Muscle of back (tissue), 11 donors: ENCODE measurements around the gene KRT74. TPM values are rescaled to one million over a fixed set of nuclear protein-coding genes. Genes with fewer than 3 reads are reported as not detected.

Source experiments
- DNase-seq, 3 donors: peaks; one replicate each; pipeline versions ENCODE4 v3.0.0 to v3.0.0-alpha.2; 2013
- polyA plus RNA-seq, 10 donors: library from polyadenylated mRNA; unstranded; fragments of 120-200 nt; gene quantifications; one replicate each; pipeline ENCODE4 v1.2.1, GENCODE V29; 2013; ENCODE audit not compliant: insufficient read length in 10 of 10

The KRT74 gene
- polyA plus RNA-seq, 10 donors, result 0.08 to 0.12 TPM; not detected in 8

DNA sequence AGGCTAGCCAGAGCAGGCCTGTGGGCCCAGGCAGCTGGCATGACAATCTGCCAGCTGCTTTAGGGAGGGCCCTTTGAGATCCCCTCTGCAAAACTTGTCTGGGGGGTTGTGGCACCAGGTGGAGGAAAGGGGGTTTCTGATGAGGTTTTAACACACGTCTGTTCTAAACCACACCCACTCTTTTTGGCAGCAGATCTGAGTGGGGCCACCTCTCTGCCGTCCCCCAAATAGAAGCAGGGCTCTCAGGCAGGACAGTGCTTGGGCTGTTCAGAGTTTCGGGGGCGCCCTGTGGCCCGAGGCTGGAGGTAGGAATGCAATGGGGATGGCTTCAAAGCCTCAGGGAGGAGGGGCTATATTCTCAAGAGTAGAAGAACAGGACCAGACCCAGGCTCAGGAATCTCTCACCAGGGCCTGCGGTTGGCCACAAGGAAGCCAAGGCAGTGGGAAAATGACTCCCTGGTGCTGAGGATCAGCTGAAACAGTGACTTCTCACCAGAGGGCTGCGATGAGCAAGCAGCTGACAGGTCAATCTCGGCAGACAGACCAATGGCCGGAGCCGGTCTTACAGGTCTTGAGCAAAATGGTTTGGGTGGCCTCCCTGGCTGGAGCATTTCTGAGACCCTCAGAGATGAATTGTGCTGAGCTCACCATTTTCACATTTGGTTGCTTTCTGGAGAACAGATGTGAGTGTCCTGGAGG is 51.9 kb downstream of the KRT74 start:
- peak in 1 of 3 donors; percentile 36 for DNase-seq

DNA sequence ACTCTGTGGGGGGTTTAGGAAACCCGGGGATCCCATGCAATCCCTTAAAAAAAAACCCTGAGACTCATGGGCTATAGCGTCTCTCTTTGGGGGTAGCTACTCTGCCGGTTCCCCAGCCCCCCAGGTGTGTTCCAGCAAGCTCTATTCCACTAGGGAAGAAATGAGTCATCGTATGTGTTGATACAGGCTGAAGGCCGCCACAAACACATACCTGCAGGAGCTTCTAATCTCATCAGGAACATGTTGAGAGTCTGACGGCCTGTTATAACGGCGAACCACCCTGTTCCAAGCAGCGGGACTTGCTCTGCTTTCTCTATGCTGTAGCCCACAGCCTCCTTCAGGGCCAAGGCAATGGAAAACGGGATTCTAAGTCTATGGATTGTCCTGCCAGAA is 52.5 kb downstream of the KRT74 start:
- DNase-seq, result peak in 1 of 3 donors; percentile 28

DNA sequence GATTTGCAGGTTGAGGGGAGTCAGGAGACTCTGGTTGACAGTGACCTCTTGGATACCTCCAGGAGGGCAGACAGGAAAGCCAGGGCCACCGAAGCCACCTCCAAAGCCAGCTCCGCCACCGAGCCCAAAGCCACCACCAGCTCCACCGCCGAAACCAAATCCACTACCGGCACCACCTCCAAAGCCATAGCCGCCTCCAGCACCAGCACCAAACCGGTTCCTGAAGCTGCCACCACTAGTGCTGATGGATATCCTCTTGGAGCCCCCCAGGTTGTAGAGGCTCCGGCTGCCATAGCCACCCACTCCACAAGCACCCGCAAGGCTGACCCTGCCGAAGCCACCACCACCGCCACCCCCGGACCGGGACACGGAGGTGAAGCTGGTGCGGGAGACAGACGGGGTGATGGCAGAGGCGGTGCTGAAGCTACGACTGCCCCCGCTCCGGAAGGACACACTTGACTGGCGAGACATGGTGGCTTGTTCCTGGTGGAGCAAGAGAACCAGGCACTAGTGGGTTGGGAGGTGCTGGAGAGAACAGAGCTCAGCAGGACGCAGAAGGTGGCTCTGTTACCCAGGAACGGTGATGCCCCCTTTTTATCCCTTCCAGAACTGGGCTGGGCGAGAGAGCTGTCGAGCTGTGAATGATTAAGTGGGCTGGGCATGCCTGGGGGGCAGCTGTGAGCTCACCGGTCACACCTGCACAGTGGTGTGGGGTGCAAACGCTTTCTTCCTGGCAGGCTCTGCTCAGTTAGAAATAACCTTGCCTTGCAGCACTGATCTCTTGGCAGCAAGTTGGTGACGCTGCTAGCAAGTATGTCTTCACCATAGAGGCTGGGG is 53.6 kb downstream of the KRT74 start, which contains the start of gene KRT5:
KRT5 (minus strand) TSS at position 569 of the 837 bp plus-strand sequence; CDS start at position 471, 98 bp downstream.
- DNase-seq, result no peak

DNA sequence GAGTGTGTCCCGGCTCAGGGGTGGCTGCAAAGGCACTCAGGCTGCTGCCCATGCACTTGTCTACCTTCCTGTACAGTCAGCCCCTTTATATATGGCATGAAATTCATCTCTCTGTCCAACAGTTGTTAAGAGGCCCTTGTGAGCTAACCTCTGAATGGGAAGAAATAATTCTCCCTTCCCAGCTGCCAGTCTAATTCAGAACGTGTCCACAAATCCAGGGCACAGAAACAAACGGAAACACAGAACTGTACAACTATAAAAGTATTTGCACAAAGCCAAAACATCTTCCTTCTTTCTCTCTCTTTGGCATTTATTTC is 54.3 kb downstream of the KRT74 start:
- no peak for DNase-seq

DNA sequence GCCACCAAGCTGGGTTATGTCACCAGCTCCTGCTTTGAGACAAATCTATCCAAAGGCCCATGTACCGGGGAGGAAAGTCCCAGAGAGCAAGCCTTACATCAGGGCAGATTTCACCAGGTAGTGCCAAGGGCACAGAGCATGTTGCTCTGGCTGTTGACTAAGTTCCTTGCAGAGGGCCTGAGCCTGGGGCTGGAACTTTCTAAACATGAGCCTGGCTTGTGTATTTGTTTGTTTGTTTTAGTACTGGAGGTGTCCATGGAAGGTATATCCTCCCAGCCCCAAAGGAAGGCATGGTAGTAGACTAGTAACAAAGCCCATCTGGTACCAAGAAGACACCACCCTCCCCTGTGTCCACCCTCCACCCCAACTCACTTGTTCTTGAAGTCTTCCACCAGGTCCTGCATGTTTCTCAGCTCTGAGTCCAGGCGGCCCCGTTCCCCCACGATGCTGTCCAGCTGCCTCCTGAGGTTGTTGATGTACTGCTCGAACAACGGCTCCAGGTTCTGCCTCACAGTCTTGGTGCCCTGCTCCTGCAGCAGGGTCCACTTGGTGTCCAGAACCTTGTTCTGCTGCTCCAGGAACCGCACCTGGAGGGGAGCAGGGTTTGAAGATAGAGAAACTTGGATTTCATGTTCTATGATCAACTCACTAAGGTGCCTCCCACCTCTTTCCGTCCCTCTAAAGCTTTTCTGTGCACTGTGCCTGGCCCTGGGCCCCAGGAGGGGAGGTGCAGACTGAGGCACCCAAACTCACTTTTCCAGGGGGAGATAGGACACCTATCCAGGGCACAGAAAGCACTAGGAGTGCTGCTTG is 54.9 kb downstream of the KRT74 start:
- DNase-seq, result no peak

DNA sequence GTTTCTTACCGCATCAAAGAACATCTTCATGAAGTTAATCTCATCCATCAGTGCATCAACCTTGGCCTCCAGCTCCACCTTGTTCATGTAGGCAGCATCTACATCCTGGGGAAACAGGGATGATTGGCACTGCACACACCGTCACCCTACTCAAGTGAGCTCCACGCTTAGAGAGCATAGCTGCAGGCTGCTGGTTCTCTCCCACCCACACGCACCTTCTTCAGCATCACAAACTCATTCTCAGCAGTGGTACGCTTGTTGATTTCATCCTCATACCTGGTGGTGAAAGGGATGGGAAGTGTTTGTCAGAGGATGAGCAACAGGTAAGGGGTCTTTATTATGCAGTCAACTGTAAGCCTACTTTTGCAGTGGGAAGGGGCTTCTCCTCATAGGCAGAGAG is 55.8 kb downstream of the KRT74 start:
- DNase-seq, result no peak

DNA sequence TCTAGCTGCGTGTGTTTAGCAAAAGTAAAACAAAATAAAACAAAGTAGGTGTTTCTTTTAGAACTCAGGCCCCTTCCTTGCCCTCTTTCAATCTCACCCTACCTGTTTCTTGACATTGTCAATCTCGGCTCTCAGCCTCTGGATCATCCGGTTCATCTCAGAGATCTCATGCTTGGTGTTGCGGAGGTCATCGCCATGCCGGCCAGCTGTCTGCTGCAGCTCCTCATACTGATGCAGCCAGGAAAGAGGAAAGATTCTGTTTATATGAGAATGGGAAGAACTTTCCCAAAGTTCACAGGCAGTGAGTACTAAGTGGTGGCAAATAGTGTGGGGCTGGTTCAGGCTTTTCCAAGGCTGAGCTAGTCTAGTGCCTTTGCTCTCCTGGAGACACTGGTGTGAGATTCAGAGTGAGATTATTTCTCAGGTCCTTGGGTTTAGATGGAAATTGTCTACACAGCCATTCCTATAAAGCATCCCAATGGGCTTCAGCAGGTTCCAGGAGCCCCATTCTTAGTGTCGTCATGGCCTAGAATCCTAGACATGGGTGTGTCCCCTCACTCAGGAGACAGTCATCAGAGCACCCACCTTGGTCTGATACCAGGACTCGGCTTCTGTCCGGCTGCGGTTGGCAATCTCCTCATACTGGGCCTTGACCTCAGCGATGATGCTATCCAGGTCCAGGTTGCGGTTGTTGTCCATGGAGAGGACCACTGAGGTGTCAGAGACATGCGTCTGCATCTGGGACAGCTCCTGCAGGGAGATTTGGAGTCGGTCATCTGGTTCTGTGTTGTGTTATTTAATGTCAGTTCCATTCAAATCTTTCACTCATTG is 56.4 kb downstream of the KRT74 start:
- DNase-seq, result no peak

DNA sequence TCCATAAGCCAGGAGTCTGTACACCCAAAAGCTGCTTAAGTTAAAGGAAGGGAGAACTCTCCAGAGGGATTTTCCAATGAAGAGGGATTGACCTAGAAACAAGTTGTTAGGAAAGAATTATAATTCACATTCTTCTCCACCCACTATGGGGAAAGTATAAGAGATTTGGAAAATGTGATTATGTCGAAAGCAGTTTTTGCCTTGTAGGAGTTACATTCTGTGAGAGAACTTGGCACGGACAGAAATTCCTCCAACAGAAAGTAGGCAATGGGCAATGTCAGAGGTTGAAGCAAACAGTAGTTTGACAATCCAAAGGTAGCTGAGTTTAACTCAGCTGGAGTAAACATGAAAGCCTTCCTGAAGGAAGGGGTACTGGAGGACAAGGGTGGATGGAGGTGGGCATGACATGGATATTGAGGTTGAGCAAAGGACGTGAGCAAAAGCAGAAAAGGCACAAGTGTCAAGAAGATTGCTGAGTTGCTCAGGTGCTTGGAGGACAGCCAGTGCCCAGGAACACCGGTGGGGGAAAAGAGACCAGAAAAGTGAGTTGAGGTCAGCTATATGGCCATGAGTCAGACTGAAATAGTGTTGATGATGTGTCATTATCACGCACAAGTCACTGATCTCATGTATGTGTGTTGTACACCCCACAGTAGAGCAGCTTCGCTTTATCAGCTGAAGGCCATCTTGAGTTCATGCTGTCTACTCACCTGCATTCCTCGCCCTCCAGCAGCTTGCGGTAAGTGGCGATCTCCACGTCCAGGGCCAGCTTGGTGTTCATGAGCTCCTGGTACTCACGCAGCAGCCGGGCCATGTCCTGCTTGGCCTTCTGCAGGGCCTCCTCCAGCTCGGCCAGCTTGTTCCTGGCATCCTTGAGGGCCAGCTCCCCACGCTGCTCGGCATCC is 57.5 kb downstream of the KRT74 start:
- no peak for DNase-seq

Other genes with a start within 250 kb of the KRT74 start
- gene KRT85, start 206.4 kb downstream of the KRT74 start, polyA plus RNA-seq, result 1 to 10 TPM in 1 of 10 donors, not detected in 9; 1.7 TPM
- gene KRT84, start 188.2 kb downstream of the KRT74 start, polyA plus RNA-seq, result not detected
- gene KRT82, start 167.5 kb downstream of the KRT74 start, polyA plus RNA-seq, result not detected
- gene KRT75, start 139.5 kb downstream of the KRT74 start, polyA plus RNA-seq, result under 1 TPM in 1 of 10 donors, not detected in 9; 0.25 TPM
- gene KRT6B, start 121.7 kb downstream of the KRT74 start, polyA plus RNA-seq, result 1 to 10 TPM in 1 of 10 donors, under 1 TPM in 1, not detected in 8; 0.14 to 3.1 TPM
- 1 to 10 TPM in 1 of 10 donors, under 1 TPM in 1, not detected in 8; 0.32 to 1.3 TPM for gene KRT6C, start 100.0 kb downstream of the KRT74 start, polyA plus RNA-seq
- 10 to 100 TPM in 2 of 10 donors, under 1 TPM in 1, not detected in 7; 0.20 to 38.7 (median 20.8) TPM for gene KRT6A, start 80.6 kb downstream of the KRT74 start, polyA plus RNA-seq
- gene KRT5, start 53.4 kb downstream of the KRT74 start, polyA plus RNA-seq, result 100 to 1,000 TPM in 2 of 10 donors, 1 to 10 TPM in 3, under 1 TPM in 4, not detected in 1; 0.43 to 538 (median 1.1) TPM
- not detected for gene KRT71, start 20.7 kb downstream of the KRT74 start, polyA plus RNA-seq
- 1 to 10 TPM in 1 of 10 donors, under 1 TPM in 1, not detected in 8; 0.30 to 1.5 TPM for gene KRT72, start 27.6 kb upstream of the KRT74 start, polyA plus RNA-seq
- 1 to 10 TPM in 1 of 10 donors, under 1 TPM in 1, not detected in 8; 0.08 to 1.1 TPM for gene KRT73, start 44.7 kb upstream of the KRT74 start, polyA plus RNA-seq
- gene KRT2, start 78.4 kb upstream of the KRT74 start, polyA plus RNA-seq, result 1 to 10 TPM in 1 of 10 donors, under 1 TPM in 1, not detected in 8; 0.08 to 1.8 TPM
- 100 to 1,000 TPM in 2 of 10 donors, 1 to 10 TPM in 6, under 1 TPM in 2; 0.47 to 543 (median 2.3) TPM for gene KRT1, start 106.6 kb upstream of the KRT74 start, polyA plus RNA-seq
- 1 to 10 TPM in 1 of 10 donors, under 1 TPM in 1, not detected in 8; 0.98 to 2.8 TPM for gene KRT77, start 129.7 kb upstream of the KRT74 start, polyA plus RNA-seq
- not detected for gene KRT76, start 203.5 kb upstream of the KRT74 start, polyA plus RNA-seq
- gene KRT3, start 222.3 kb upstream of the KRT74 start, polyA plus RNA-seq, result under 1 TPM in 1 of 10 donors, not detected in 9; 0.46 TPM
- 100 to 1,000 TPM in 1 of 10 donors, 1 to 10 TPM in 1, under 1 TPM in 4, not detected in 4; 0.11 to 126 (median 0.64) TPM for gene KRT4, start 240.3 kb upstream of the KRT74 start, polyA plus RNA-seq